GM12878 (cell line): Measurements from ENCODE around the gene GUCY1A1. TPM values are rescaled to one million over a fixed set of nuclear protein-coding genes. Genes with fewer than 3 reads are reported as not detected.

Experiments used
- ATAC-seq: fragments of 200-7000 bp; cut with Tn5 transposase; 3 replicates; pipeline ENCODE4 v1.9.1; 2020; ENCODE audit warnings: mild to moderate bottlenecking, moderate library complexity
- BruUV-seq: library from RNA; stranded (reverse); fragments of 400-500 nt; replicated peaks from 2 replicates; lab custom pipeline; 2021; lab: Mats Ljungman, UMichigan
- CTCF ChIA-PET: fragments of 300-600 bp; sonication (Branson Sonifier 250); formaldehyde crosslinking; extraction: SDS; loops from one replicate; lab custom pipeline; 2021; ENCODE audit warnings: inconsistent platforms; lab: Yijun Ruan, JAX
- POLR2A ChIA-PET: fragments of 350-600 bp; formaldehyde crosslinking; extraction: SDS; loops from one replicate; lab custom pipeline; 2021; ENCODE audit warnings: inconsistent platforms; lab: Charles Lee
- RAD21 ChIA-PET: fragments of 300-600 bp; sonication (Branson Sonifier 250); formaldehyde crosslinking; loops from one replicate; lab custom pipeline; 2023; ENCODE audit warnings: antibody characterized with exemption; ENCODE audit not compliant: unreplicated experiment; lab: Charles Lee
- SMC1A ChIA-PET: fragments of 300-600 bp; sonication (Branson Sonifier 250); formaldehyde crosslinking; loops from one replicate; lab custom pipeline; 2023; ENCODE audit not compliant: unreplicated experiment, uncharacterized antibody; lab: Charles Lee
- DNase-seq: peaks from one replicate; pipeline ENCODE4 v3.0.0-alpha.2; 2011; ENCODE audit warnings: low read depth, low spot score
- FAIRE-seq: peaks from 3 replicates; lab custom pipeline; 2011; peaks lifted over from hg19 to GRCh38; lab: Jason Lieb, UNC
- H2AFZ ChIP-seq: 2 replicates; pipeline ENCODE4 v1.6.0; 2011; ENCODE audit warnings: low read depth, low read length, control low read depth; ENCODE audit not compliant: control insufficient read depth
- H3K27ac ChIP-seq: 2 replicates; pipeline ENCODE4 v1.5.1; 2011; ENCODE audit warnings: control low read depth; ENCODE audit not compliant: control insufficient read depth, insufficient read depth
- H3K27me3 ChIP-seq, 2 experiments: replicated peaks in 1 of 2; 2 replicates each; pipeline versions ENCODE4 v1.6.0 to v1.6.1; 2011; ENCODE audit warnings: low read length in 1 of 2; ENCODE audit not compliant: control insufficient read depth in 2 of 2, insufficient read depth in 2 of 2
- H3K36me3 ChIP-seq, 2 experiments: 2 replicates each; pipeline ENCODE4 v1.5.1; 2011; ENCODE audit warnings: low read length in 1 of 2; ENCODE audit not compliant: control insufficient read depth in 2 of 2, insufficient read depth in 2 of 2
- H3K4me1 ChIP-seq: 2 replicates; pipeline ENCODE4 v1.6.1; 2011; ENCODE audit warnings: mild to moderate bottlenecking, low read length, moderate library complexity, mixed read lengths; ENCODE audit not compliant: control insufficient read depth, insufficient read depth
- H3K4me2 ChIP-seq: 2 replicates; pipeline ENCODE4 v1.6.0; 2011; ENCODE audit warnings: control low read depth; ENCODE audit not compliant: control insufficient read depth, insufficient read depth
- H3K4me3 ChIP-seq: fragments of 200-600 bp; sonication (generic); 2 replicates; pipeline ENCODE4 v1.5.1; 2016
- H3K79me2 ChIP-seq: 2 replicates; pipeline ENCODE4 v1.6.0; 2011; ENCODE audit warnings: low read length; ENCODE audit not compliant: control insufficient read depth, insufficient read depth
- H3K9ac ChIP-seq: 2 replicates; pipeline ENCODE4 v1.8.0; 2011; ENCODE audit warnings: low read length, control low read depth, mixed read lengths; ENCODE audit not compliant: control insufficient read depth, insufficient read depth
- H3K9me3 ChIP-seq: replicated peaks from 3 replicates; pipeline ENCODE4 v1.5.1; 2011; ENCODE audit warnings: mild to moderate bottlenecking, low read length; ENCODE audit not compliant: control insufficient read depth, insufficient read depth
- H4K20me1 ChIP-seq: 2 replicates; pipeline ENCODE4 v1.6.0; 2011; ENCODE audit not compliant: control insufficient read depth, insufficient read depth
- BHLHE40 ChIP-seq, 2 experiments: fragments of 450-650 bp in 1 of 2; IDR thresholded peaks; 2 replicates each; pipeline ENCODE4 v1.6.1; 2011 to 2017; ENCODE audit warnings: low read depth in 2 of 2, borderline replicate concordance in 1 of 2, improper control_type of control experiment in 1 of 2, low read length in 1 of 2, mild to moderate bottlenecking in 1 of 2
- BMI1 ChIP-seq: fragments of 450-650 bp; IDR thresholded peaks from 2 replicates; pipeline ENCODE4 v1.6.1; 2016; ENCODE audit warnings: mild to moderate bottlenecking, moderate library complexity, borderline replicate concordance
- CBX5 ChIP-seq: sonication (generic); IDR thresholded peaks from 2 replicates; pipeline ENCODE4 v1.6.1; 2016; ENCODE audit warnings: low read depth, moderate library complexity, mild to moderate bottlenecking, inconsistent platforms
- CHD1 ChIP-seq: IDR thresholded peaks from 2 replicates; pipeline ENCODE4 v1.6.1; 2012; ENCODE audit warnings: low read depth, low read length, improper control_type of control experiment
- CHD2 ChIP-seq: IDR thresholded peaks from 2 replicates; pipeline ENCODE4 v1.6.1; 2011; ENCODE audit warnings: low read depth, low read length, improper control_type of control experiment, borderline replicate concordance
- EED ChIP-seq: sonication (generic); IDR thresholded peaks from 2 replicates; pipeline ENCODE4 v1.6.1; 2016; ENCODE audit warnings: antibody characterized with exemption, low read depth
- EZH2 ChIP-seq: IDR thresholded peaks from 2 replicates; pipeline ENCODE4 v1.6.1; 2012; ENCODE audit warnings: low read depth, mild to moderate bottlenecking, control low read depth, inconsistent platforms, low read length, borderline replicate concordance; ENCODE audit not compliant: control insufficient read depth
- HCFC1 ChIP-seq: fragments of 150-350 bp; IDR thresholded peaks from 2 replicates; pipeline ENCODE4 v1.6.1; 2014; ENCODE audit warnings: low read length
- KAT2A ChIP-seq: conservative IDR thresholded peaks from 2 replicates; pipeline ENCODE4 v1.6.1; 2011; ENCODE audit warnings: low read depth, low read length; ENCODE audit not compliant: control insufficient read depth
- KLF5 ChIP-seq: fragments of 450-650 bp; IDR thresholded peaks from 2 replicates; pipeline ENCODE4 v1.6.1; 2014; ENCODE audit warnings: mild to moderate bottlenecking; ENCODE audit not compliant: partially characterized antibody
- MEF2B ChIP-seq: fragments of 450-650 bp; IDR thresholded peaks from 2 replicates; pipeline ENCODE4 v1.6.1; 2018; ENCODE audit warnings: mild to moderate bottlenecking, moderate library complexity; ENCODE audit not compliant: partially characterized antibody, poor library complexity, severe bottlenecking
- NBN ChIP-seq: fragments of 450-650 bp; IDR thresholded peaks from 2 replicates; pipeline ENCODE4 v1.6.1; 2016
- PAX8 ChIP-seq: fragments of 450-650 bp; IDR thresholded peaks from 2 replicates; pipeline ENCODE4 v1.6.1; 2017; ENCODE audit warnings: mild to moderate bottlenecking, moderate library complexity
- WGBS: methylation state at CpG from one replicate; pipeline ENCODE4 v1.1.6; 2016; ENCODE audit warnings: low lambda C conversion rate; ENCODE audit not compliant: insufficient replicate concordance, insufficient coverage; ENCODE audit errors: missing lambda C conversion rate; 5-methylcytosine and 5-hydroxymethylcytosine counted together
- in situ Hi-C: fragments of 300-500 bp; cut with MboI; formaldehyde crosslinking; loops from 9 replicates; pipeline ENCODE4 v1.14.3; 2018; ENCODE audit warnings: mixed read lengths
- intact Hi-C: fragments of 100-400 bp; cut with micrococcal nuclease; formaldehyde crosslinking; loops from one replicate; pipeline ENCODE4 v1.14.2; 2022; ENCODE audit not compliant: unreplicated experiment
- polyA plus RNA-seq, 11 experiments: library from polyadenylated mRNA; depleted of rRNA in 4 of 11; unstranded in 6 of 11; stranded (reverse) in 5 of 11; fragments of >200 nt; fragmentation: Nextera tagmentation in 4 of 11; fragmentation: Illumina TruSeq in 1 of 11; extraction: Ambion mirVana in 4 of 11; extraction: Trizol in 1 of 11; gene quantifications; 1 replicate in 1 of 11; 2 replicates in 10 of 11; pipeline versions ENCODE4 v1.2.1 to v1.2.3, GENCODE V29; 2011 to 2016; ENCODE audit warnings: inconsistent platforms in 2 of 11, missing spikeins in 2 of 11, low read depth in 1 of 11
- total RNA-seq, 4 experiments: library from RNA; depleted of rRNA in 3 of 4; stranded (reverse); fragments of >200 nt in 3 of 4; fragmentation: Illumina TruSeq in 1 of 4; extraction: Trizol in 1 of 4; gene quantifications; 2 replicates each; pipeline versions ENCODE4 v1.2.1 to v1.2.3, GENCODE V29; 2013 to 2021
- TF ChIP-seq, protein P1 (sequence below): fragments of 450-650 bp; IDR thresholded peaks from 2 replicates; pipeline ENCODE4 v1.6.1; 2017; ENCODE audit warnings: mild to moderate bottlenecking
- TF ChIP-seq, protein P2 (sequence below): fragments of 450-650 bp; formaldehyde crosslinking; IDR thresholded peaks from 2 replicates; pipeline ENCODE4 v1.4.0; 2020; ENCODE audit warnings: mild to moderate bottlenecking, moderate library complexity

Gene GUCY1A1
- total and polyA plus RNA-seq, 10 of the 15 experiments (the other 5 are each of a cell fraction or from before 2014, with no cell fraction given) = 0.44 to 22.6 (median 0.55) TPM

DNA sequence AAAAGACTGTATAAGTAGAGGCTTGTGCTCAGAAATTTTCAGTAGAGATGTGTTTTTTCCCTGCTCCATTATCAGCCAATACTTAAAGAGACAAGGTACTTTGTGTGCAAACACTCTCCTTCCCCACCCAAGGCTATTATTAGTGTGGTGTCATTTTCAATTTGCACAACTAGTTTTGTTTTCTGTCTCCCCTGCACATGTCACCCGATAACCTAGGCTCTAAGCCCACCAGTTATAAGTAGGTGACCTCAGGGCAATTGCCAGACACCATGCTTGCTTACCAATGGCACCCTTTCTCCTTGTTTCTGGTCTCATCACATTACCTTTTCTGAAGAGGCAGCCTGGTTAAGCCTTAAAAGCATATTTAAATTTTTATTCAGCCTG lies 8.0 kb upstream of the GUCY1A1 start:
- TF ChIP-seq EZH2 (no peak), CHD2 (no peak; the same call in 1 of the 2 replicates), KLF5 (no peak), HCFC1 (no peak), CHD1 (no peak), BMI1 (no peak), KAT2A (no peak), MEF2B (peak; percentile 11), EED (no peak), NBN (no peak), PAX8 (no peak), BHLHE40 (IDR thresholded peaks at IDR 0.05; ENCODE audit: borderline replicate concordance in 1 of 2, low read depth in 2 of 2, low read length in 1 of 2) (peak; percentile 3 to 24; a peak in 2 of 4 replicates), CBX5 (no peak)
- TF ChIP-seq, protein P1, sequence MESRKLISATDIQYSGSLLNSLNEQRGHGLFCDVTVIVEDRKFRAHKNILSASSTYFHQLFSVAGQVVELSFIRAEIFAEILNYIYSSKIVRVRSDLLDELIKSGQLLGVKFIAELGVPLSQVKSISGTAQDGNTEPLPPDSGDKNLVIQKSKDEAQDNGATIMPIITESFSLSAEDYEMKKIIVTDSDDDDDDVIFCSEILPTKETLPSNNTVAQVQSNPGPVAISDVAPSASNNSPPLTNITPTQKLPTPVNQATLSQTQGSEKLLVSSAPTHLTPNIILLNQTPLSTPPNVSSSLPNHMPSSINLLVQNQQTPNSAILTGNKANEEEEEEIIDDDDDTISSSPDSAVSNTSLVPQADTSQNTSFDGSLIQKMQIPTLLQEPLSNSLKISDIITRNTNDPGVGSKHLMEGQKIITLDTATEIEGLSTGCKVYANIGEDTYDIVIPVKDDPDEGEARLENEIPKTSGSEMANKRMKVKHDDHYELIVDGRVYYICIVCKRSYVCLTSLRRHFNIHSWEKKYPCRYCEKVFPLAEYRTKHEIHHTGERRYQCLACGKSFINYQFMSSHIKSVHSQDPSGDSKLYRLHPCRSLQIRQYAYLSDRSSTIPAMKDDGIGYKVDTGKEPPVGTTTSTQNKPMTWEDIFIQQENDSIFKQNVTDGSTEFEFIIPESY = no peak
- TF ChIP-seq, protein P2, sequence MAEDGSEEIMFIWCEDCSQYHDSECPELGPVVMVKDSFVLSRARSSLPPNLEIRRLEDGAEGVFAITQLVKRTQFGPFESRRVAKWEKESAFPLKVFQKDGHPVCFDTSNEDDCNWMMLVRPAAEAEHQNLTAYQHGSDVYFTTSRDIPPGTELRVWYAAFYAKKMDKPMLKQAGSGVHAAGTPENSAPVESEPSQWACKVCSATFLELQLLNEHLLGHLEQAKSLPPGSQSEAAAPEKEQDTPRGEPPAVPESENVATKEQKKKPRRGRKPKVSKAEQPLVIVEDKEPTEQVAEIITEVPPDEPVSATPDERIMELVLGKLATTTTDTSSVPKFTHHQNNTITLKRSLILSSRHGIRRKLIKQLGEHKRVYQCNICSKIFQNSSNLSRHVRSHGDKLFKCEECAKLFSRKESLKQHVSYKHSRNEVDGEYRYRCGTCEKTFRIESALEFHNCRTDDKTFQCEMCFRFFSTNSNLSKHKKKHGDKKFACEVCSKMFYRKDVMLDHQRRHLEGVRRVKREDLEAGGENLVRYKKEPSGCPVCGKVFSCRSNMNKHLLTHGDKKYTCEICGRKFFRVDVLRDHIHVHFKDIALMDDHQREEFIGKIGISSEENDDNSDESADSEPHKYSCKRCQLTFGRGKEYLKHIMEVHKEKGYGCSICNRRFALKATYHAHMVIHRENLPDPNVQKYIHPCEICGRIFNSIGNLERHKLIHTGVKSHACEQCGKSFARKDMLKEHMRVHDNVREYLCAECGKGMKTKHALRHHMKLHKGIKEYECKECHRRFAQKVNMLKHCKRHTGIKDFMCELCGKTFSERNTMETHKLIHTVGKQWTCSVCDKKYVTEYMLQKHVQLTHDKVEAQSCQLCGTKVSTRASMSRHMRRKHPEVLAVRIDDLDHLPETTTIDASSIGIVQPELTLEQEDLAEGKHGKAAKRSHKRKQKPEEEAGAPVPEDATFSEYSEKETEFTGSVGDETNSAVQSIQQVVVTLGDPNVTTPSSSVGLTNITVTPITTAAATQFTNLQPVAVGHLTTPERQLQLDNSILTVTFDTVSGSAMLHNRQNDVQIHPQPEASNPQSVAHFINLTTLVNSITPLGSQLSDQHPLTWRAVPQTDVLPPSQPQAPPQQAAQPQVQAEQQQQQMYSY (CRISPR knock-in tag) = no peak
- BruUV-seq = no TSS peak
- ATAC-seq (peak; percentile 73), DNase-seq (no peak), FAIRE-seq (no peak)
- Histone ChIP-seq H2AFZ (no peak overlapping the region), H3K9ac (no peak overlapping the region), H3K36me3 (no peaks in the 10 kb centered on the region), H3K4me2 (no peak overlapping the region), H3K27me3 (0 out of 4 replicates have a peak, but pooled peaks cover 0 to 2% of the 10 kb centered on the region in 2 experiments), H3K79me2 (no peaks in the 10 kb centered on the region), H4K20me1 (no peaks in the 10 kb centered on the region), H3K9me3 (no peaks in the 10 kb centered on the region; the same call in 2 of the 3 replicates), H3K27ac (no peak overlapping the region), H3K4me1 (no peaks in the 10 kb centered on the region), H3K4me3 (no peak overlapping the region)
- ChIA-PET CTCF (interaction anchor here (0.9 to 3.3 kb wide), 9 partner anchors 8 to 216 kb away, joined by 3 to 14 read pairs (median 6); partner anchors contain the start of genes GUCY1A1 and GUCY1B1), SMC1A (interaction anchor here (0.6 to 4.4 kb wide), 29 partner anchors 8 to 1310 kb away, joined by 3 to 42 read pairs (median 11); partner anchors contain the start of genes GUCY1A1 and GUCY1B1), RAD21 (interaction anchor here (0.6 to 3.9 kb wide), 17 partner anchors 10 to 216 kb away, joined by 3 to 41 read pairs (median 13); partner anchors contain the start of gene GUCY1B1), POLR2A (interaction anchor here (0.7 to 3.3 kb wide), 14 partner anchors 9 to 136 kb away, joined by 3 to 23 read pairs (median 6); no protein-coding TSS in a partner anchor)
- in situ Hi-C loops (no loop called here), intact Hi-C loops (no loop called here)
- 7% methylated on average over 1 of the region's 1 CpG for WGBS
